GM10266 (cell line): ENCODE data around the gene RTP5.

ENCODE experiments used
- DNase-seq: peaks from one replicate; pipeline ENCODE4 v3.0.0; 2012; ENCODE audit errors: extremely low spot score
- TF ChIP-seq, protein P1 (sequence below): IDR thresholded peaks from 2 replicates; pipeline ENCODE4 v1.5.1; 2012; ENCODE audit warnings: mild to moderate bottlenecking, low read depth; ENCODE audit not compliant: control insufficient read depth, insufficient read depth; ENCODE audit errors: missing control alignments

The RTP5 gene

DNA sequence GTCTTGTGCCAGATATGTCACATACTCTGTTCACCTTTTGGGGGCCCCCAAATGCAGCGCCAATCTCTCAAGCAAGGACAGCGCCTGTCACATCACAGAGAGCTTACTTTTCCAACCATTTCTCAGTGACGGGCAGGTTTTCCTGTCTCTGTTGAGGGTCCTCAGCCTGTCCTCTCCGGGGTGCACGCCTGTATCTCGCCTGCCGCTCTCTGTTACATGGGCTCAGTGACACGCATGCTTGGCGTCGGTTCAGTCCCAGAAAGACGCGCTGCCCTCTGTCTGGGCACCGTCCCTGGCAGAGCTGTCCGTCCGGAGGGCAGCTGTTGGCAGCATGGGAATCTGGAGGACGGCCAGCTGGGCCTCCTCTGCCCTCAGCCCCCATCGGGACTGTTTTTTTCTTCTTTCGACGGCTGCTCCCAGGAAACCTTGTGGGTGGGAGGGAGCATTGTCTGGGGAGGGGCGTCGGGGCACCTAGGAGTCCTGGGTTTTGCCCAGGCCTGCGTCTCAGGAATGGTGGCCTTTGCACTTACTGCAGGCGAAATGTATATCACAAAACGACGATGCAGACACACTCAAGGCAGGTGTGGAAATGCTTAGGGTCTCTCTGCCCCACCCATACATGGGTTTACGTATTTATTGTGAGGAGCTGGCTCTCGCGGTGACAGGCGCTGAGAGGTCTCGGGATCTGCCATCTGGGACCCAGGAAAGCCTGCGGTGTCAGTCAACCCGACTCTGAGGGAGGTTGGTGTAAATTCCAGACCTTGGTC lies 30.9 kb downstream of the RTP5 start:
- no peak for DNase-seq
- TF ChIP-seq, protein P1, sequence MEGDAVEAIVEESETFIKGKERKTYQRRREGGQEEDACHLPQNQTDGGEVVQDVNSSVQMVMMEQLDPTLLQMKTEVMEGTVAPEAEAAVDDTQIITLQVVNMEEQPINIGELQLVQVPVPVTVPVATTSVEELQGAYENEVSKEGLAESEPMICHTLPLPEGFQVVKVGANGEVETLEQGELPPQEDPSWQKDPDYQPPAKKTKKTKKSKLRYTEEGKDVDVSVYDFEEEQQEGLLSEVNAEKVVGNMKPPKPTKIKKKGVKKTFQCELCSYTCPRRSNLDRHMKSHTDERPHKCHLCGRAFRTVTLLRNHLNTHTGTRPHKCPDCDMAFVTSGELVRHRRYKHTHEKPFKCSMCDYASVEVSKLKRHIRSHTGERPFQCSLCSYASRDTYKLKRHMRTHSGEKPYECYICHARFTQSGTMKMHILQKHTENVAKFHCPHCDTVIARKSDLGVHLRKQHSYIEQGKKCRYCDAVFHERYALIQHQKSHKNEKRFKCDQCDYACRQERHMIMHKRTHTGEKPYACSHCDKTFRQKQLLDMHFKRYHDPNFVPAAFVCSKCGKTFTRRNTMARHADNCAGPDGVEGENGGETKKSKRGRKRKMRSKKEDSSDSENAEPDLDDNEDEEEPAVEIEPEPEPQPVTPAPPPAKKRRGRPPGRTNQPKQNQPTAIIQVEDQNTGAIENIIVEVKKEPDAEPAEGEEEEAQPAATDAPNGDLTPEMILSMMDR: no peak

DNA sequence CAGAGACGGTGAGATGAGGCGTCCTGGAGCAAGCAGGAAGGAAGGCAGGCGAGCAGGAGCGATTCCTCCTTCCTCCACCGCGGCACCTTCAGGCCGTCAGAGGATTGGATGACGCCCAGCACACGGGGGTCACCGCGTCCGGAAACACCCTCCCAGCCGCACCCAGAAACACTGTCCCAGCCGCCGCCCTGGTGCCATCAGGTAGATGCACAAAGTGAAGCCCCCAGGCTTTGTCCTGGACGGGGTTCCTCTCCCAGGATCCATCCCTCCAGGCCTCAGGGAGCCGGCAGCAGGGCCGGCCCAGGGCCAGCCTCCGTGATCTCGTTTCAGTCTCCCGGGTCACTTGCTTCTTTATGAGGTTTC lies 31.5 kb downstream of the RTP5 start:
- no peak for DNase-seq
- TF ChIP-seq, protein P1: no peak

DNA sequence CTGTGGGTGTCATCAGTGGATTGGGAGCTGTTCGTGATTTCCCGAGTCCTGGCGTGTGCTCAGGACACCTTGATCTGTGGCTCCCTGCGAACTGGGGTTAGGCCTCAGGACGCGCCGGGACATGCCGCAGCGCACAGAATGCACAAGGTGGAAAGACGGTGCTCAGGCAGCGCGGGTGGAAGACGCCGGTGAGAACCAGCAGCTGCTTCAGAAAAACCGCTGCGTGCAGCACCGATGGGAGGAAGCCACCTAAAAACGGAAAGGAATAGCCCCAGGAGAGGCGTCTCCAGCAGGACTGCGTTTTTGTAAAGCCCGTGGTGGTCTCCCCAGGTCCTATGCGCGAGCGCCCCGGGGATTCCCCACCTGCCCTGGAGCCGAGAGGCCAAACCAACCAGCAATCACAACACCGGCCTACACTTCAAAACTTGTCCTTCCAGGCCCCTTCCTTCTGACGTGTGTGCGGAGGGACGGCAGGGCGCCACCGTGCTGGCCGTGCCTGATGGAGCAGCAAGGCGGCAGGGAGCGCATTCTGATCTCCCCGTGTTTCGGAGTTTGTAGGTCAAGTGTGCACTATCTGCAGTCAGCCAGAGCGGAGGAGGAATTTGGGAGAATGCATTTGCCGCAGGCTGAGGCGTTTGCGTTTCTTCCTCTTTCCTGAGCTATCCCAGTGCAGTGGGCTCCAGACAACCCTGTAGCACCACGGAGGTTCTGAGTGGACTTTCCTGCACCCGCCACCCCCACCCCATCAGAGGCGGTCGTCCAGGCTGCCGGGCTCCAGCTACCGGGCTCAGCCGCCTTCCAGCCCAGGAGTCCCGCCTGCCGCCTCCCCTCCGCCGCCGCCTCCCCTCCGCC lies 32.2 kb downstream of the RTP5 start:
- DNase-seq: no peak

DNA sequence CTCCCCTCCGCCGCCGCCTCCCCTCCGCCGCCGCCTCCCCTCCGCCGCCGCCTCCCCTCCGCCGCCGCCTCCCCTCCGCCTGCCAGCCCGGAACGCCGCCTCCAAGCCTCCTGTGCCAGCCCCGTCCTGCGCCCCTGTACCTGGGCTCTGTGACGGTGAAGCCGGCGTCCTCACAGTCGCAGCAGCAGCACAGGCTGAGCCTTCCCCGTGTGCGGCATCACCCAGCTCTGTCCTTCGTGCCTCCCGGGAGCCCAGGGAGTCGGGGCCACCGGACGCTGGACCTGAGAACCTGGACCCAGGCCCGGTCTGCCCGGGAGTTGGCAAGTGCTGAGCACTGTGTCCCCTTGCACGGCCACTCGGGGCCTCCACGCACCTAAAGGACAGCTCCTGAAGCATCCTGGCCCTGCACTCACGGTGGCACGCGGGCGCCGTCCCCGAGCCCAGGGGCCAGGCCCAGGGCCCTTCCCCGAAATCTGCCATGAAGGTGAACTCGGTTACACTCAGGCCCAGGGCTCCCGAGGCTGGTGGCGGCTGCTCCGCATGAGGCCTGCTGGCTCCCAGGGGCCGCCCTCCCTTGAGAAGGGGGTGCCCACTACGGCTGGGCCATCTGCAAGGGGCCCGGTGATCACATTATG lies 32.9 kb downstream of the RTP5 start:
- TF ChIP-seq, protein P1: no peak

More for the DNA sequence above, 32.2 kb downstream of the RTP5 start:
- TF ChIP-seq, protein P1: no peak

DNA sequence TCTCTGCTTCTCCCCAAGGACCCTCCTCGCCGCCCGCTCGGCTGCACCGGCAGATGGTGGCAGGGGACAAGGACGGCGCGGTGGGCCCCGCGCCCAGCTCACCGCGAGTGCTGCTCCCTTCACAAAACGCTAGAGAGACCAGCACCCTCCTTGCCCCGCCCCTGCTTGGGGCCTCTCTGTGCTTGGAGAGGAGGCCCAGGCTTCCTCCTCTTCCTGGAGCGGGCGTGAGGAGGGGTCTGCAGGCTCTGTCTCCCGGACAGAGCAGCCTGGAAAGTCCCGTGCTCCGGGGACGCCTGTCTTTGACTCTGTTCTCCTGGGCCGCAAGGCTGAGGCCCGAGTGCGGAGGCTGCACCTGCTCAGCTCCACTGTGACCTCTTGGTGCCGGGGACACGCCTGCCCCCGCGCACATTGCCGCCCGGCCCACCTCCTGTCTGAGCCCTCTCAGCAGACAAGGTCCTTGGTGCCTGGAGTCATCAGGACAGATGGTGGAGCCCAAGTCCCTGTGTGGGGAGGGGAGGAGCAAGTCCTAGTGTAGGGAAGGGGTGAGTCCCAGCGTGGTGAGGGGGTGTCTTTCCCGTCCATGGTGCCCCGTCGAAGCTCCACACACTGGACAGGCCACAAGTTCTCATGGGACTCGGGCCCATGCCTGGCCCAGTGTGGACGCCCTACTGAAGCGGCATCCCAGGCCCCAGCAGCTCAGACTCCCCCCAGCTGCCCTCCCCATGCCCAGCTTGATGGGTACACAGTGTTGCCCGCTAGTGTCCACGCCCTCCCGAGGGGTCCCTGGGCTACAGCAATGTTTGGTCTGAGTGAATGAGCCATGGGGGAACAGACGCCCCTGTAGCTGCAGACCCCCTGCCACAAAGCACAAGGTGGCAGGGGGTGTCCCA lies 33.8 kb downstream of the RTP5 start:
- TF ChIP-seq, protein P1: no peak
- no peak for DNase-seq

More for the DNA sequence above, 32.9 kb downstream of the RTP5 start:
- DNase-seq: no peak

DNA sequence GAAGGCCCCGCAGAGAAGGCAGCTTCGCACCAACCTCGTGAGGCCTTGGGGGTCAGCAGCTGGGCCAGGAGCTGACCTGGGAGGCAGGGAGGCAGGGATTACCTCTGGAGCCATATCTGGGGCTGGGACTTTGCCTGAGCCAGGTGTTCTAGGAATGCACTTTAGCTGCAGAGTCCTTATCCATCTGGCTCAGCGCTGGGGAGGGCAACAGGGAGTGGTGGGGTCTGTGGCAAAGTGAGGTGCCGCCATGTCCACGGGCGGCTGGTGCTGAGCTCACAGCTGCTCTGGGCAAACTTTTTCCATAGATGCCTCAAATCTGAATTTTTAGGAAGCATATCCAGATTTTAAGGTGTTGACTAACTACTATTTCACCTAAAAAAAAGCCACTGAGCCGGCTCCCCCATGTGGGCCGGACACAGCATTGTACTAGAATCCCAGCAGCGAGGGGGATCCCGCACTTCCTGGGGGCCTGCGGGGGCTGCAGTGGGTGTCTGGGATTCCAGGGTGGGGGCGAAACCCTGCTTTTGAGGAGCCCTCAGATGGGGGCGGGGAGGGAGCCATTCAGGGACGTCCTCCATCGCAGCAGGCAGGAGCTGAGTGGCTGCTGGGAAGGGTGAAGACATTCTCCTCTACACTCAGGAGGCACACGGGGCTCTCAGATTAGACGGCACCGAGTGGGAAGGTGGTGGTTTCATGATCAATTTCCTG lies 34.6 kb downstream of the RTP5 start:
- no peak for DNase-seq
- TF ChIP-seq, protein P1: no peak
